Stimulated activated naive CD8-positive, alpha-beta T cell treated with anti-CD3 and anti-CD28 coated beads, Interleukin-15, Interleukin-2, amounts not matched to agents 100 ng/mL and 50 ng/mL, for 24 hours (primary cell): ENCODE data around the gene MAD1L1.
A peak's percentile ranks its signal among the peaks of the same experiment; 100 is the strongest.
"Not testable (repeated sequence)": the region's sequence is repeated elsewhere in the genome, so short reads cannot be mapped to it uniquely, and the experiment has no call there.

Source experiments
- H3K27ac Mint-ChIP-seq: one replicate; pipeline ENCODE4 v1.8.0; 2021; ENCODE audit warnings: mild to moderate bottlenecking, mixed read lengths
- H3K27me3 Mint-ChIP-seq: one replicate; pipeline ENCODE4 v1.8.0; 2021; ENCODE audit warnings: mixed read lengths
- H3K36me3 Mint-ChIP-seq: one replicate; pipeline ENCODE4 v1.8.0; 2021; ENCODE audit warnings: low read depth, mixed read lengths
- H3K4me1 Mint-ChIP-seq: one replicate; pipeline ENCODE4 v1.8.0; 2021; ENCODE audit warnings: low read depth, mixed read lengths
- H3K4me3 Mint-ChIP-seq: one replicate; pipeline ENCODE4 v1.8.0; 2021; ENCODE audit warnings: mild to moderate bottlenecking, mixed read lengths
- H3K9me3 Mint-ChIP-seq: one replicate; pipeline ENCODE4 v1.8.0; 2021; ENCODE audit warnings: mixed read lengths

The MAD1L1 gene

DNA sequence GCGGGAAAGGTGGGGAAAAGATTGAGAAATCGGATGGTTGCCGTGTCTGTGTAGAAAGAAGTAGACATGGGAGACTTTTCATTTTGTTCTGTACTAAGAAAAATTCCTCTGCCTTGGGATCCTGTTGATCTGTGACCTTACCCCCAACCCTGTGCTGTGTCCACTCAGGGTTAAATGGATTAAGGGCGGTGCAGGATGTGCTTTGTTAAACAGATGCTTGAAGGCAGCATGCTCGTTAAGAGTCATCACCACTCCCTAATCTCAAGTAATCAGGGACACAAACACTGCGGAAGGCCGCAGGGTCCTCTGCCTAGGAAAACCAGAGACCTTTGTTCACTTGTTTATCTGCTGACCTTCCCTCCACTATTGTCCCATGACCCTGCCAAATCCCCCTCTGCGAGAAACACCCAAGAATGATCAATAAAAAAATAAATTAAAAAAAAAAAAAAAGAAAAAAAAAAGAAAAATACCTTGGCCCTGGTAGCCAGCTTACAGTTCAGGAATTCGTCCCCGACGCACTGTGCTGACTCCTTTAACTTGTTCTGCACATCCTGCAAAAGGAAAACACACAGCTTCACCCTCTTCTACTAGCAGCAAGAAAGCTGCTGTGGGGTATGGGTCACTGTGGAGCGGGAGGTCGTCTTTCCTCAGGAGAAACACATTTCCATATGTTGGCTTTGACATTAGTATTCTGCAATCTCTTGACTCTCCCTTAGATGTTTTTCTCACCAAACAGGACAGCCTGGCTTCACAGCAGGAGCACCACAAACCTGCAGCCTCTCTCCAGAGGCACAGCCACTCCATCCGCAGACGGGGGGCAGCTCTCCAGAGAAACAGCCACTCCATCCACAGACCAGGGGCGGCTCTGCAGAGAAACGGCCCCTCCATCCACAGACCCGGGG lies 36.6 kb upstream of the MAD1L1 start:
- H3K9me3 Mint-ChIP-seq, H3K4me1 Mint-ChIP-seq, H3K27me3 Mint-ChIP-seq, H3K4me3 Mint-ChIP-seq, H3K27ac Mint-ChIP-seq: not testable (repeated sequence)
- peaks cover 29% of the 10 kb centered on the region for H3K36me3 Mint-ChIP-seq

DNA sequence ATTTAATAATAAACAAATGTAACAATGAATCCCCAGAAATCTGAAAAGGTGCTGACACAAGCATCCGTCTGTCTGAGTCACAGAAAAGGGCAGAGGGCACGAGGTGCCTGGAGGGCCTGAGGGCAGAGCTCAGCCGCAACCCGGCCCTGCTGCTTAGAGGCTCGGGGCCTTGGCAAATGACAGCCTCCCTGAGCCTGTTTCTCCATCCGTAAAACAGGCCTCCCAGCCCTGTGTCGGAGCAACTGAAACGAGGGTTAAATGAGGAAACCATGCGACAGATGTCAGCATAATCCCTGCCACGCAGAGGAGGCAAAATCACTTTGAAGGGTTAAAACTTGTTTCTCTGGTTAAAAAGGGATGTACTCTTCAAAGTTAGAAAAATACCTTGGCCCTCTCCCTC lies 34.2 kb upstream of the MAD1L1 start:
- Mint-ChIP-seq H3K9me3 (no peaks in the 10 kb centered on the region), H3K4me1 (peaks cover 5% of the 10 kb centered on the region), H3K27ac (no peak overlapping the region), H3K4me3 (no peak overlapping the region), H3K27me3 (no peaks in the 10 kb centered on the region), H3K36me3 (peaks cover 32% of the 10 kb centered on the region)

DNA sequence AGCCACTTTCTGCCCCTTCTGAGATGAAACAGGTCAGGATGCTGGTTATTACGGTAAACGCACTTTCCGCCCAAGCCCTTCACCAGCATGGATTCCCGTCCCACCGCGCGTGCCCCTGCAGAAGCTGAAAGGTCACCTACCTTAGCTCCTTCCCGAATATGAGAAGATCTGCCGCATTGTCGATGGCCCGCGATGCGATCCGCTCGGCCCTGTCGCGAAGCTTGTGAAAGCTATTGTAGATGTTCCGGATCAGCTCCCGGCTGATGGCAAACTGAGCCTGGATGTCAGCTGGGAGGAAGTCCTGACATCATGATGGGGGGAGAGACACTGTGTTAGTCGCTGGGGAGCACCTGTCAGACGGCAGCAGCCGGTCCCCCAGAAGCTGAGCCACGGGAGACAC lies 31.4 kb upstream of the MAD1L1 start:
- Mint-ChIP-seq H3K36me3 (peaks cover 29% of the 10 kb centered on the region), H3K4me1 (peaks cover 15% of the 10 kb centered on the region), H3K9me3 (no peaks in the 10 kb centered on the region), H3K4me3 (no peak overlapping the region), H3K27me3 (no peaks in the 10 kb centered on the region), H3K27ac (no peak overlapping the region)

DNA sequence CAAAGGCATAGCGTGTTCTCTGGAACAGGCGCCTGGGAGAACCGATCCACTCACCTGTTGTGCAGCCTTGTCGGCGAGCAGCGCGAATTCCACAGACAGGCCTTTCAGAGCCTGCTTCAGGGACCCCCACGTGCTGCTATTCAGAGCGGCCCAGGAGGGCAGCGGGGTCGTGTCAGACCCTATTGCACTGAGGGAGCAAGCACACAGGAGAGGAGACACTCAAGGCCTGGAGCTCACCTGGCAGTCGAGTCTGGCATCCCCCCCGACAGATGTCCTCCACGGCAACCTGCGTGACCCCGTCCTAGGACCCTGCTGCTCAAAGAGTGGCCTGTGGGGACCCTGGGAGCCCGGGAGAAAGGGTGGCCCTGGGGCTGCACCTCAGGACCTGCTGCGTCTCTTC lies 30.4 kb upstream of the MAD1L1 start:
- no peak overlapping the region for H3K4me3 Mint-ChIP-seq
- H3K4me1 Mint-ChIP-seq = peaks cover 15% of the 10 kb centered on the region
- H3K27ac Mint-ChIP-seq = no peak overlapping the region
- peaks cover 29% of the 10 kb centered on the region for H3K36me3 Mint-ChIP-seq
- H3K27me3 Mint-ChIP-seq = no peaks in the 10 kb centered on the region
- H3K9me3 Mint-ChIP-seq = no peaks in the 10 kb centered on the region

DNA sequence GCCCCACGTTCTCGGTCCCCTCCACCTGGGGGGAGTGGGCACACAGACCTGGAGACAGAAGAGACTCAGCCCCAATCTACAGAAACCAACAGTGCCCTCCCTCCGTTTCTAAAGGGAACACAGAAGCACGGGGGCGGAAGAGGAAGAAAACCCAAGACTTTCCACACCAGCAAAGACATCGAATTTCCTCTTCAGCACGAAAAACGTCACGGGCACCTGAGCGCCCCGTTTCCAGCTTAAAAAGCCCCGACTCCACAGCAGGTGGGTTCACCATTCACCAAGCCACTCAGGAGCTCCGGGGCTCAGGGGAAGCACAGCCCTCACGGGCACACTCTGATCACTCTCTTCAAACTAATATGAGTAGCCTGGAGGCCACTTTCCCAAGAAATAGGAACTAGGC lies 28.9 kb upstream of the MAD1L1 start:
- Mint-ChIP-seq H3K9me3 (no peaks in the 10 kb centered on the region), H3K27ac (peak overlapping the region; percentile 89), H3K4me1 (peaks cover 15% of the 10 kb centered on the region), H3K27me3 (no peaks in the 10 kb centered on the region), H3K4me3 (peak overlapping the region; percentile 59), H3K36me3 (peaks cover 29% of the 10 kb centered on the region)

DNA sequence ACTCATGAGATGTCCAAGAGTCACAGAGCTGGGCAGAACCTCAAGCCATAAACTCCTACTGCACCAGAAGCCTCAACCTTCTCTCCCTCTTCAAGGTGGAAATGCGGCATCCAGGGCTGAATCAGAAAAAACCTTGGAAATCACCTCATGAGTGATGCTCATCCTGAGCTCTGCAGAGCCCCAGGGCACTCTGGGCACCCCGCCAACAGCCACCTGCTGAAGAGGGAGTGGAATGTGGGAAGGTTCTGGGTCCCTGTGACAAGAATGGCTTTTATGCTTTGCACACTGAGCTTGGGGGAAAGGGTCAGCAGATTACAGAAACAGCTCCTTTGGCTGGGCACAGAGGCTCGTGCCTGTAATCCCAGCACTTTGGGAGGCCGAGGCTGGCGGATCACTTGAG lies 28.1 kb upstream of the MAD1L1 start:
- Mint-ChIP-seq H3K27me3 (no peaks in the 10 kb centered on the region), H3K9me3 (no peaks in the 10 kb centered on the region), H3K27ac (no peak overlapping the region), H3K4me3 (no peak overlapping the region), H3K4me1 (peaks cover 15% of the 10 kb centered on the region), H3K36me3 (peaks cover 29% of the 10 kb centered on the region)

DNA sequence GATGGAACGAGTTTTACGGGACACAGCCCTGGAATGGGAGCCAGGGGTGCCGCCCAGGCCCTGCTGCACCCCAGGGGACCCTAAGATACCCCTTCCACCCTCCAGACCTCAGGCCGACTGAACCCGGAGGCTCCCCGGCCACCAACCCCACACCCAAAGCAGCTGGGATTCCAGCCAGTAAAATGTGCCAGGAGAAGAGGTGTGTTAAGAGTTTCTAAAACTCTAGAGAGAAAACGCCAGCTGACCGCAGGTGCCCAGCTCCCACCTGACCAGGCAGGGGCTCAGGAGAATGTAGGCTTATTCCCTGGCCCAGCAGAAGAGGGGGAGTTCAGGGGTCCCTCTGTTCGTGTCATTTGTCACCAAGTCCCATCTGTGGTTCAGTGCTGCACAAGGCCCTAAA lies 26.7 kb upstream of the MAD1L1 start:
- Mint-ChIP-seq H3K4me1 (peaks cover 21% of the 10 kb centered on the region), H3K27me3 (no peaks in the 10 kb centered on the region), H3K36me3 (peaks cover 22% of the 10 kb centered on the region), H3K27ac (peak overlapping the region; percentile 80), H3K4me3 (no peak overlapping the region), H3K9me3 (no peaks in the 10 kb centered on the region)

DNA sequence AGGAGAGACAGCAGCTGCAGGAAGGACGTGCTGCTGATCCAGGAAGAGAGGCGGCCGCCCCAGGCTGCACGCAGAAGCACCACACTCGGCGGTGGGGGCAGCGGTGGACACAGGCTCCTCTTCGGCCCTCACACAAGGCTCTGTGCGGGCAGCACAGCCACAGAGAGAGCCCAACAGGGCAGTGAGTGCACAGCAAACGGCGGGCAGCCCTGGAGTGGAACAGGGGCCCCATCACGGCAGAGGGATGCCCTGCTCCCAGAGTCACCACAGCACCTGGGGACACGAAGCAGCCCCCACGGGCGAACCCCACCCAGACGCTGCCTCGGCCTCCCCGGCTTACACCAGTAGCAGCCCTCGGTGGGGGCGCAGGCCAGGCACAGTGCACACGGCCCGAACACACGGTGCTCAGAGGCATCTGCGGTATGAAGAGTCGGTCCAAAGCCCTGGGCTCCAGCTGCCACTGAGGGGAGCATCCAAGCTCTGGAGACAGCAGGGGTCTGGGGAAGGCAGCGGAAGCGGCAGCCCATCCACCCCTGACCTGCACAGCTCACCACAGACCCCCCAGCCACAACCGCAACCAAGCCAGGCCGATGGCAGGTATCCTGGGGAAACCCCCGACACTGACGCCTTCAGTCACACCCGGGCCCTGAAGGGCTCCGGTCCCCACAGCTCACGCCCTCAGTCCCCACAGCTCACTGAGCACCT lies 26.1 kb upstream of the MAD1L1 start:
- peaks cover 21% of the 10 kb centered on the region for H3K4me1 Mint-ChIP-seq
- H3K36me3 Mint-ChIP-seq = peaks cover 15% of the 10 kb centered on the region
- H3K9me3 Mint-ChIP-seq = no peaks in the 10 kb centered on the region
- no peak overlapping the region for H3K27ac Mint-ChIP-seq
- no peak overlapping the region for H3K4me3 Mint-ChIP-seq
- no peaks in the 10 kb centered on the region for H3K27me3 Mint-ChIP-seq

DNA sequence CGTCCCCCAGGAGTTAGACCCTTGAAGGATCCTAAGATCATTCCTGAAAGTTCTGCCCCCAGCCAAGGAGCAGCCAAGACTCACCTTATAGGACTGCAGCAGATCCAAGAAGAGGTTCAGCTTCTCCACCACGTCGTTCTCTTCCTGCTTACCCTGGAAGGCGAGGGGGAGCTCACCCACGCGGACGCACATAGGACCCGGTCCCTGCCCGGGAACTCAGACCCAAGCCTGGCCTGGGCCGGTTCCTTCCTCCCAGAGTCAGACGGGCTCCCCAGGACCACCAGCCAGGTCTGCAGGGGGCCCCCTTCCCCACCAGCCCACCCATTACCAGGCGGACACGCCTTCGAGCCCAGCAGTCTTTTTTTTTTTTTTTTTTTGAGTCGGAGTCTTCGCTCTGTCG lies 24.9 kb upstream of the MAD1L1 start:
- H3K9me3 Mint-ChIP-seq = no peaks in the 10 kb centered on the region
- H3K36me3 Mint-ChIP-seq = peaks cover 15% of the 10 kb centered on the region
- H3K4me3 Mint-ChIP-seq = no peak overlapping the region
- peaks cover 24% of the 10 kb centered on the region for H3K4me1 Mint-ChIP-seq
- H3K27me3 Mint-ChIP-seq = no peaks in the 10 kb centered on the region
- no peak overlapping the region for H3K27ac Mint-ChIP-seq

DNA sequence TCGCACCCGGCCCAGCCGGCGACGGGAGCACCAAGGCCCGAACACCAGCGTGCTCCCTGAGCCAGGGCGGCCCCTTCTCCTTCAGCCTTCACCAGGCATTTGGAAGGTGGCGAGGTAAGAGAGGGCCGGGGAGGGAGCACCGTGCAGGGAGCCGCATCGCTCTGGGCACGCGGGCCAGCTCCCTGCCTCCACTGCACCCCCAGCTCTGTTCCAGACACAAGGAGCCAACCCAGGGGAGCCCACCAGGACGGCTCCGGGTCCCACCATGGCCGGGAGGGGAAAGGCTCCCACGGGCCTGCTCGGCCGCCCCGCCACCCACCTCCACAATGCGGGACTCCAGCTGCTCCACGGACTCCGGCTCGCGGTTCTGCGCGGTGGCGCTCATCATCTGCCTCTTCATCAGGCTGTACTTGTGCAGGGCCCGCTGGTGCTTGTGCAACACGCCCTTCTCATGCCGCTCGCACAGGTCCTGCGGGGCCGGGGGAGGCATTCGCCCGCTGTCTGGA lies 24.4 kb upstream of the MAD1L1 start:
- Mint-ChIP-seq H3K36me3 (peaks cover 11% of the 10 kb centered on the region), H3K27ac (no peak overlapping the region), H3K4me3 (no peak overlapping the region)

DNA sequence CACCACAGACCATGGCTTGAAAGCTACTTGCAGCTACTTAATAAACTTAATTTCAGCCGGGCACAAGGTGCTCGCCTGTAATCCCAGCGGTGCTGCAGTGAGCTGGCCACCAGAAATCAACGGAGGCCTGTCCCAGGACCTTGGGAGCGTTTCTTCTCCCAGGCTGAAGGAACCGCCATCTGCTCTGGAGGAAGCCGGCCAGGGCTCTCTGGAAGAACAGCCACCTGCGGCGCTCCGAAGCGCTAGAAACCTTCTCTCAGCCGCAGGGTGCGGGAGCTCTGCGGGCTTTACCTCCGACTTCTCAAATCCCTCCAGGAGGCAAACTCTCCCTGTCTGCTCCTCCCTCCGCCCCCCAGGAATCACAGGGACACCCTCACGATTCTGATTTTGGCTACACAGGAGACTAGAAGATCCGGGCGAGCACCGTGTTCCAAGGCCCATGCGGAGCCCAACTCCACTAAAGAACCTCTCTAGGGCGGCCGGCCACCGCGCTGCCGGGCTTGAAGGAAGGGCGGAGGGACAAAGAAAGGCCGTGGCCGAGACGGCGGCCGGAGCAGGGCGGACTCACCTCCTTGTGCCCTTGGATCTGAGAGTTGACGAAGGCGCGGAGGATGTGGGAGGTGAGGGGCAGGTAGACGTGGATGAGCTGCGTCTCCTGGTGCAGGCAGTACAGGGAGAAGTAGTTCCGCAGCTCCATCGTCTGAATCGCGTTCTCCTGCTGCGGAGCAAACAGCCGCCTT lies 23.7 kb upstream of the MAD1L1 start:
- H3K27me3 Mint-ChIP-seq = no peaks in the 10 kb centered on the region
- peaks cover 15% of the 10 kb centered on the region for H3K4me1 Mint-ChIP-seq
- H3K27ac Mint-ChIP-seq = no peak overlapping the region
- no peaks in the 10 kb centered on the region for H3K9me3 Mint-ChIP-seq
- H3K4me3 Mint-ChIP-seq = no peak overlapping the region
- peaks cover 5% of the 10 kb centered on the region for H3K36me3 Mint-ChIP-seq

More for the DNA sequence above, 24.4 kb upstream of the MAD1L1 start:
- Mint-ChIP-seq H3K9me3 (no peaks in the 10 kb centered on the region), H3K27me3 (no peaks in the 10 kb centered on the region), H3K4me1 (peaks cover 21% of the 10 kb centered on the region)

DNA sequence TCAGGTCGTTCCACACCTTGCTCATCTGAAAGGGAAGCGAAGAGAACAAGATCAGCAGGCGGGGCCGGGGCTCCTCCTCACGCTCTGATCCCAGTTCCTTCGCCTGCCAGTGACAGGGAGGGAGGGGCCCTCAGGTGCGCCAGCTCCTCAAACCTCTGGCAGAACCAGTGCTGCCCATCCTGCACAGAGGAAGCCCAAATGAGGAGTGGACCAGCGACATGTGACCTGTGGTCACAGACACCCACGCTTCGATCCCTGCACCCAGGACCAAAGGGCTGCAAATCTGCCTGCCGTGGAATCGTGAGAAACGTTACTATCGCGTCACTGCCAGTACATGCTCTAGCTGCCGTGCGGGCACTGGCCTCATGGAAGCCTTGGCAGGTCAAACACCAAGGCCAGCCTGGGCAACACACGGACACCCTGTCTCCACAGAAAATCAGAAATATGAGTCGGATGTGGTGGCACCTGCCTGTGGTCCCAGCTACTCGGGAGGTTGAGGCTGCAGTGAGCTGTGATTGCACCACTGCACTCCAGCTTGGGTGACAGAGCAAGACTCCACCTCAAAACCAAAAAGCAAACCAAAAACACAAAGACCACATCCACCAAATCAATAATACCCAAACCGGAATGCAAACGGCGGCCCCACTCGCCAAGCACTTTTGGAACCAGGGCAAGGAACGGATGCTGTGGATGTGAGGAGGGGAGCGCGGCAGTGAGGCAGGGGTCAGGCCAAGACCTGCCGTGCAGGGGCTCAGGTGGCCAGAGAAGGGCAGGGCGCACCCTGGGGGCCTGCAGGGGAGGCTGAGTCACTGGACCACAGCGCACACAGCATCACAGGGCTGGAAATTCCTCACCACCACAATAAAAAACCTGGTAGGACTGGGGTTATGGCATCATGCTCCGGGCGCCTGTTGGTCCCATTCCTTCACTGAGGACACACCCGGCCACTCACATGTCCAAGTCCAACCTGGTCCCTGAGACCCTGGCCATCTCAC lies 22.7 kb upstream of the MAD1L1 start:
- peaks cover 8% of the 10 kb centered on the region for H3K36me3 Mint-ChIP-seq
- no peaks in the 10 kb centered on the region for H3K27me3 Mint-ChIP-seq
- no peak overlapping the region for H3K27ac Mint-ChIP-seq
- peaks cover 13% of the 10 kb centered on the region for H3K4me1 Mint-ChIP-seq
- H3K4me3 Mint-ChIP-seq = no peak overlapping the region
- H3K9me3 Mint-ChIP-seq = no peaks in the 10 kb centered on the region

DNA sequence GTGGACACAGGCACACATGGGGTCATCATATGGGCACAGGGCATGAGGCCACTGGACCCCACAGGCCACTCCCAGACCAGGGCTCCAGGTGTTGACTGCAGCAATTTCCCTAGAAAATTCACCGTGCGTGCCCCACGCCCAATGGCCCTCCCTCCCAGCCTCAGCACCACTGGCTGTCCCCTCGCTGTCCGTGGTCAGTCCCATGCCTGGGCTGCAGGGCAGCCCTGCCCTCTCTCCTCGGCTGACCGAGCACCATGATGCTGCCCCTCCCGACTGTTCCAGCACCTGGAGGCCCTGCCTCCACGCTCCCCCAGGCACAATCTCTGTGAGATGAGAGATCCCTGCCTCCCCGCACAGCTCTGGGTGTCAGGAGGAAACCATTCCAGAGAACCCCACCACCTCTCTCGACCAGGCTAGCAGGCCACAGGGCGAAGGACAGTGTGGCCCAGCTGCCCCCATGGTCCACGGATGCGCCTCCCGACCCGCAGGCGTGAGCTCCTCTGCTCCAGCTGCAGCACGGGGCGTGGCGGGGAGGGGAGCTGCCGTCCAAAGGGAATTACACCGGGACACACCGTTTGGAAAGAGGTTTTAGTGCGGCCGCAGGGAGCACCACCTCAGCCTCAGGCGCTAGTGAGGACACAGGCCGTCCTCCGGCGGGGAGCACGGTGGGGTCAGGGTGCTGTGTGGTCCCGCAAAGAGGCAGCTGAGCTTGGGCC lies 21.8 kb upstream of the MAD1L1 start:
- Mint-ChIP-seq H3K36me3 (peaks cover 4% of the 10 kb centered on the region), H3K9me3 (no peaks in the 10 kb centered on the region), H3K4me3 (no peak overlapping the region), H3K27me3 (no peaks in the 10 kb centered on the region), H3K4me1 (peaks cover 15% of the 10 kb centered on the region), H3K27ac (no peak overlapping the region)
